Smooth muscle cell (in vitro differentiated cells): Measurements from ENCODE around the gene BBS9. TPM values are rescaled to one million over a fixed set of nuclear protein-coding genes. Genes with fewer than 3 reads are reported as not detected.

Experiments
- DNase-seq: peaks from one replicate; lab custom pipeline; 2025; ENCODE audit not compliant: unreplicated experiment; lab: John Stamatoyannopoulos, UW
- H2AFZ ChIP-seq: fragments of 200-600 bp; sonication (generic); 2 replicates; pipeline ENCODE4 v1.6.0; 2016; ENCODE audit warnings: antibody characterized with exemption, low read depth, mild to moderate bottlenecking
- H3F3A ChIP-seq: fragments of 200-600 bp; sonication (generic); 2 replicates; pipeline ENCODE4 v1.6.0; 2017; ENCODE audit warnings: antibody characterized with exemption, low read depth
- H3K27ac ChIP-seq: fragments of 200-600 bp; sonication (generic); 2 replicates; pipeline ENCODE4 v1.5.1; 2016; ENCODE audit warnings: low read depth, mild to moderate bottlenecking
- H3K27me3 ChIP-seq: fragments of 200-600 bp; sonication (generic); 2 replicates; pipeline ENCODE4 v1.6.1; 2016; ENCODE audit warnings: low read depth, mild to moderate bottlenecking
- H3K36me3 ChIP-seq: fragments of 200-600 bp; sonication (generic); 2 replicates; pipeline ENCODE4 v1.5.1; 2016; ENCODE audit warnings: low read depth
- H3K4me1 ChIP-seq: fragments of 200-600 bp; sonication (generic); 2 replicates; pipeline ENCODE4 v1.5.1; 2016; ENCODE audit warnings: low read depth
- H3K4me2 ChIP-seq: fragments of 200-600 bp; sonication (generic); 2 replicates; pipeline ENCODE4 v1.6.0; 2016; ENCODE audit warnings: mild to moderate bottlenecking
- H3K4me3 ChIP-seq: fragments of 200-600 bp; sonication (generic); 2 replicates; pipeline ENCODE4 v1.5.1; 2016; ENCODE audit warnings: mild to moderate bottlenecking
- H3K79me2 ChIP-seq: fragments of 200-600 bp; sonication (generic); 2 replicates; pipeline ENCODE4 v1.6.0; 2016; ENCODE audit warnings: low read depth, mild to moderate bottlenecking
- H3K9ac ChIP-seq: fragments of 200-600 bp; sonication (generic); 2 replicates; pipeline ENCODE4 v1.6.0; 2016; ENCODE audit warnings: low read depth
- H3K9me3 ChIP-seq: fragments of 200-600 bp; sonication (generic); replicated peaks from 2 replicates; pipeline ENCODE4 v1.5.1; 2016; ENCODE audit warnings: low read depth
- H4K20me1 ChIP-seq: fragments of 200-600 bp; sonication (generic); 2 replicates; pipeline ENCODE4 v1.6.0; 2016; ENCODE audit warnings: low read depth
- WGBS: methylation state at CpG from one replicate; pipeline ENCODE4 v1.1.7; 2016; ENCODE audit warnings: low lambda C conversion rate; 5-methylcytosine and 5-hydroxymethylcytosine counted together
- polyA plus RNA-seq: library from polyadenylated mRNA; unstranded; fragments of >200 nt; fragmentation: Nextera tagmentation; extraction: Ambion mirVana; gene quantifications from 2 replicates; pipeline ENCODE4 v1.2.1, GENCODE V29; 2016
- total RNA-seq: library from RNA; depleted of rRNA; stranded (reverse); fragments of >200 nt; gene quantifications from 2 replicates; pipeline ENCODE4 v1.2.3, GENCODE V29; 2014
- TF ChIP-seq, protein P1 (sequence below): fragments of 200-600 bp; sonication (generic); IDR thresholded peaks from 2 replicates; pipeline ENCODE4 v1.5.1; 2017; ENCODE audit warnings: borderline replicate concordance, mild to moderate bottlenecking, antibody characterized with exemption; ENCODE audit not compliant: insufficient read depth, poor library complexity, severe bottlenecking

BBS9 gene
- total and polyA plus RNA-seq, 2 experiments from 2014 or later = 12.8 to 19.6 TPM

DNA sequence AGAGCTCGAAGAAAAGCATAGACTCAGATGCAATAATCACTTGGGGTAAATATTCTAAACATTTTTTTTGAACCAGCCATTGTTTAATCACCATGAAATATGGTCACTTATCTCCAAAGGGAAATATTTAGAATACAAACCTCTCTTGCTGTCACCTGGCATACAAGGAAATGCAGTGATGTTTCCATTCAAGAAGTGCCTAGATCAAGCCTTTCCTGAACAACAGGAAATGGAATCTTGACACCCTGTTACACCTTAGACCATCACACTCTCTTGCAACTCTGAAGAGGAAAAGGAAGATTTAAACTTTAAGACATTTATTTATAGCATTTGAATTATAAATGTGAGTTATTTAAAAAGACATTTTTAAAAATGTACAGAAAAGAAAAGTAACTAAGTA, 512.9 kb downstream of the BBS9 start:
- H3K9me3 ChIP-seq = no peaks in the 10 kb centered on the region
- no peak overlapping the region for H3K27ac ChIP-seq
- H3K4me1 ChIP-seq = peaks cover 7% of the 10 kb centered on the region
- TF ChIP-seq, protein P1, sequence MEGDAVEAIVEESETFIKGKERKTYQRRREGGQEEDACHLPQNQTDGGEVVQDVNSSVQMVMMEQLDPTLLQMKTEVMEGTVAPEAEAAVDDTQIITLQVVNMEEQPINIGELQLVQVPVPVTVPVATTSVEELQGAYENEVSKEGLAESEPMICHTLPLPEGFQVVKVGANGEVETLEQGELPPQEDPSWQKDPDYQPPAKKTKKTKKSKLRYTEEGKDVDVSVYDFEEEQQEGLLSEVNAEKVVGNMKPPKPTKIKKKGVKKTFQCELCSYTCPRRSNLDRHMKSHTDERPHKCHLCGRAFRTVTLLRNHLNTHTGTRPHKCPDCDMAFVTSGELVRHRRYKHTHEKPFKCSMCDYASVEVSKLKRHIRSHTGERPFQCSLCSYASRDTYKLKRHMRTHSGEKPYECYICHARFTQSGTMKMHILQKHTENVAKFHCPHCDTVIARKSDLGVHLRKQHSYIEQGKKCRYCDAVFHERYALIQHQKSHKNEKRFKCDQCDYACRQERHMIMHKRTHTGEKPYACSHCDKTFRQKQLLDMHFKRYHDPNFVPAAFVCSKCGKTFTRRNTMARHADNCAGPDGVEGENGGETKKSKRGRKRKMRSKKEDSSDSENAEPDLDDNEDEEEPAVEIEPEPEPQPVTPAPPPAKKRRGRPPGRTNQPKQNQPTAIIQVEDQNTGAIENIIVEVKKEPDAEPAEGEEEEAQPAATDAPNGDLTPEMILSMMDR = no peak
- no peak overlapping the region for H3K9ac ChIP-seq
- no peak overlapping the region for H3K4me3 ChIP-seq
- H3K27me3 ChIP-seq = no peaks in the 10 kb centered on the region
- no peak overlapping the region for H3K4me2 ChIP-seq
- H3K79me2 ChIP-seq = no peaks in the 10 kb centered on the region
- no peak for DNase-seq
- no peak overlapping the region for H2AFZ ChIP-seq
- H3F3A ChIP-seq = no peaks in the 10 kb centered on the region
- no peaks in the 10 kb centered on the region for H4K20me1 ChIP-seq
- 100% methylated on average over 1 of the region's 1 CpG for WGBS
- no peaks in the 10 kb centered on the region for H3K36me3 ChIP-seq

DNA sequence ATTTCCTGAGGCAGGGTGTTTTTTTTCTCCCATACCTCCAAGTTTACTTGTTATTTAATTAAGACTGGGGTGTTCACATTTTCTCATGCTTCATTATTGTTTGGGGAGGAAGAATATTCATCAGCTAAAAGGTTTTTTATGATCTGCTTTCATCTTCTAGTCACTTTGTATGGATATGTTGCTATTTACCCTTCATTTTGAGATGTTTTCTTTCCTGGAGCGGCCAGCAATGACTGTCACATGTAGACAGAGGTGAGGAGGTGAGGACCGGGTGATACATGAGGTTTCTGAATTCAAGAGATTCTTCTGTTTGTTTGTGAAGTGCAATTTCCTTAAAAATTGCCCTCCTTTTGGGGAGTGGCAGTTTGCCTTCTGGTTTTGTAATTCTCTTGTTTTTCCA, 514.2 kb downstream of the BBS9 start:
- TF ChIP-seq, protein P1 = no peak
- no peak for DNase-seq

GRCh38 chr7:33644489-33644888, 515.1 kb downstream of the BBS9 start:
- Histone ChIP-seq H3K4me1 (no peaks in the 10 kb centered on the region), H3K27ac (no peak overlapping the region), H4K20me1 (no peaks in the 10 kb centered on the region), H3K9me3 (no peaks in the 10 kb centered on the region), H3K4me3 (no peak overlapping the region), H3K4me2 (no peak overlapping the region), H3K36me3 (no peaks in the 10 kb centered on the region), H3K9ac (no peak overlapping the region), H3F3A (no peaks in the 10 kb centered on the region), H3K27me3 (no peaks in the 10 kb centered on the region), H2AFZ (no peak overlapping the region), H3K79me2 (no peaks in the 10 kb centered on the region)
- TF ChIP-seq, protein P1 = no peak
- no peak for DNase-seq

More for the DNA sequence above, 514.2 kb downstream of the BBS9 start:
- Histone ChIP-seq H2AFZ (no peak overlapping the region), H3F3A (no peaks in the 10 kb centered on the region), H3K4me2 (no peak overlapping the region), H3K27me3 (no peaks in the 10 kb centered on the region), H4K20me1 (no peaks in the 10 kb centered on the region), H3K9me3 (no peaks in the 10 kb centered on the region), H3K9ac (no peak overlapping the region), H3K27ac (no peak overlapping the region), H3K4me3 (no peak overlapping the region), H3K4me1 (peaks cover 7% of the 10 kb centered on the region), H3K79me2 (no peaks in the 10 kb centered on the region), H3K36me3 (no peaks in the 10 kb centered on the region)
- WGBS = 96% methylated on average over 2 of the region's 2 CpGs

DNA sequence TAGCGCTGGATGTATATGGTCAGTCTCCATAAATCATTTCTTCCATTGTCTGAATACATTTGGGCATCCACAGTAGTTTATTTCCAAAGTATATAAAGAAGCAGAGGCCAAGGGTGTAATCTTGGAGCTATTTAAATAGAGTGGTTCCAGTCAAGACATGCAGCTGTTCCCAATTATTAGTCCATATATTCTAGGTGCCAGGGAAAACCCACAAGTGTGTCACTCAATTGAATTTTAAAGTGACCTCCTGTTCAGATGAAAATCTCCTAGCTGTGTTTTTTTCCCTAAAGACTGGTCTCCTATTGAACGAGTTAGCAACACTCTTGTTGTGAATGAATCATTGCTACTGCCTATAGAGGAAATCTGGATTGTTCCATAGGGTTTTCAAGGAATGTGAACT, 515.7 kb downstream of the BBS9 start:
- H3K4me3 ChIP-seq = no peak overlapping the region
- no peak overlapping the region for H2AFZ ChIP-seq
- TF ChIP-seq, protein P1 = no peak
- H3K79me2 ChIP-seq = no peaks in the 10 kb centered on the region
- DNase-seq = no peak
- 85% methylated on average over 2 of the region's 2 CpGs for WGBS
- no peaks in the 10 kb centered on the region for H3F3A ChIP-seq
- H3K36me3 ChIP-seq = no peaks in the 10 kb centered on the region
- no peaks in the 10 kb centered on the region for H3K27me3 ChIP-seq
- H3K9me3 ChIP-seq = no peaks in the 10 kb centered on the region
- no peak overlapping the region for H3K9ac ChIP-seq
- no peaks in the 10 kb centered on the region for H3K4me1 ChIP-seq
- no peak overlapping the region for H3K4me2 ChIP-seq
- no peaks in the 10 kb centered on the region for H4K20me1 ChIP-seq
- H3K27ac ChIP-seq = no peak overlapping the region
